ENCODE results near the gene RUSF1. TPM values are rescaled to one million over a fixed set of nuclear protein-coding genes. Genes with fewer than 3 reads are reported as not detected.
"Not testable (repeated sequence)": the region's sequence is repeated elsewhere in the genome, so short reads cannot be mapped to it uniquely, and the experiment has no call there.

The RUSF1 gene
- total RNA-seq, 2 experiments from 2014 or later = 36.8 to 37.9 TPM

DNA sequence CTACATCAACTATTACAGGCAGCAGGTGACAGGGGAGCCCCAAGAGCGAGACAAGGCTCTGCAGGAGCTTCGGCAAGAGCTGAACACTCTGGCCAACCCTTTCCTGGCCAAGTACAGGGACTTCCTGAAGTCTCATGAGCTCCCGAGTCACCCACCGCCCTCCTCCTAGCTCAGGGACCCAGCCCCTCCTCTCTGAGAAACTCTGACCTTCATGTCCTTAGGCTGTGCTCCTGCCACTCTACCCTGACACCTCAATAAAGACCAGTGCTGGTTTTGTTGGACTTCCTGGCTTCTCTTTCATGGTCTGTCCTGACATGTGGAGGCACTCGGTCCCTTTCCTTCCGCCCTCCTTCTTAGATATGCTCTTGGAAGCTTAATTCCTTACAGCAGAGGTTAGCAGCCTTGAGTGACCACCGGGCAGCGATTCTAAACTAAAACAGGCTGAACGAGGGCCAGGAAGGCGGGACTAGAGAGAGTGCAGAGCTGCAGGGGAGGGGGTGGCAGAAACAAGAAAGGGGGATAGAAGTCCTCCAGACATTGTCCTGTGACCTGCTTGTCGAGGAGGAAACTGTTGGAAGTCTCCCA is 20.4 kb upstream of the RUSF1 start:
- DNase-seq = no peak
- Mint-ChIP-seq H3K4me3 (no peak overlapping the region), H3K27me3 (peaks cover 19% of the 10 kb centered on the region), H3K36me3 (ENCODE audit: low read depth) (peaks cover 2% of the 10 kb centered on the region), H3K27ac (no peak overlapping the region), H3K9me3 (no peaks in the 10 kb centered on the region), H3K4me1 (peaks cover 4% of the 10 kb centered on the region)
- CTCF ChIA-PET = no interaction called here
- POLR2A ChIA-PET = no interaction called here

- H3K36me3 Mint-ChIP-seq (ENCODE audit: low read depth) = peaks cover 2% of the 10 kb centered on the region
- H3K9me3 Mint-ChIP-seq = no peaks in the 10 kb centered on the region
- no peak for DNase-seq
- ChIA-PET POLR2A (no interaction called here), CTCF (no interaction called here)
- peaks cover 4% of the 10 kb centered on the region for H3K4me1 Mint-ChIP-seq
- H3K27ac Mint-ChIP-seq = no peak within 1 kb of the TSS
- H3K4me3 Mint-ChIP-seq = no peak within 1 kb of the TSS
- H3K27me3 Mint-ChIP-seq = peaks cover 19% of the 10 kb centered on the region
Measured at GRCh38 chr16:31527734-31528274, 19.6 kb upstream of the RUSF1 start, which contains the start of gene AHSP. Gene AHSP (plus strand): TSS chr16:31527900. CDS start chr16:31528140, 240 bp downstream.

GRCh38 chr16:31525113-31525512 is 16.9 kb upstream of the RUSF1 start:
- DNase-seq = no peak
- H3K4me1 Mint-ChIP-seq = peaks cover 4% of the 10 kb centered on the region
- POLR2A ChIA-PET = no interaction called here
- H3K27ac Mint-ChIP-seq = no peak overlapping the region
- H3K4me3 Mint-ChIP-seq = no peak overlapping the region
- peaks cover 2% of the 10 kb centered on the region for H3K36me3 Mint-ChIP-seq (ENCODE audit: low read depth)
- no peaks in the 10 kb centered on the region for H3K9me3 Mint-ChIP-seq
- peaks cover 16% of the 10 kb centered on the region for H3K27me3 Mint-ChIP-seq
- CTCF ChIA-PET = no interaction called here

GRCh38 chr16:31523768-31524167 is 15.6 kb upstream of the RUSF1 start:
- POLR2A ChIA-PET; H3K27ac Mint-ChIP-seq; H3K4me1 Mint-ChIP-seq; H3K4me3 Mint-ChIP-seq; H3K9me3 Mint-ChIP-seq; DNase-seq; H3K36me3 Mint-ChIP-seq (ENCODE audit: low read depth); H3K27me3 Mint-ChIP-seq; CTCF ChIA-PET: not testable (repeated sequence)

- no peaks in the 10 kb centered on the region for H3K36me3 Mint-ChIP-seq (ENCODE audit: low read depth)
- H3K27ac Mint-ChIP-seq = no peak overlapping the region
Measured at GRCh38 chr16:31522071-31522470, 13.9 kb upstream of the RUSF1 start.

DNA sequence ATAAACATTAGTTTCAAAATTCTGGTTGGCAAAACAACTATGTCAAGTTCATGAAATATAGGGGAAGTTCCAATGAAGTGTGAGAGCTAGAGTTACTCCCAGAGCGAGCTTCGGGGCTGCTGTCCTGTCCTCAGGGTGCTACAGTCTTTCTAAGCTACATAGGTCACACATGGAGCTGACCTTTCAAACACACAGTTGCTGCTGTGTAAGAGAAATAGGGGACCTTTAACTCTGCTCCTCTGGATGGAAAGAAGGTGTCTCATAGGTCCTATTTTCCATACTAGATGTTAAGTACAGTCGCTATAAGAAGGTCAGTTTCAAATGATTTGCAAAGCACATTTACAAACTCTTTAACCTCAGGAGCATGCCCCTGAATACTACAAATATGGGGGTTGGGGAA is 13.2 kb upstream of the RUSF1 start:
- no peak overlapping the region for H3K27ac Mint-ChIP-seq
- ChIA-PET POLR2A (interaction anchor here (0.8 kb wide), 1 partner anchor 13 kb away, joined by 3 read pairs; the partner anchor contains the start of gene RUSF1), CTCF (no interaction called here)
- H3K36me3 Mint-ChIP-seq (ENCODE audit: low read depth) = no peaks in the 10 kb centered on the region
- H3K9me3 Mint-ChIP-seq = peaks cover 3% of the 10 kb centered on the region
- H3K4me3 Mint-ChIP-seq = no peak overlapping the region
- peaks cover 4% of the 10 kb centered on the region for H3K27me3 Mint-ChIP-seq
- H3K4me1 Mint-ChIP-seq = no peaks in the 10 kb centered on the region
- DNase-seq = no peak

More at GRCh38 chr16:31522071-31522470, 13.9 kb upstream of the RUSF1 start:
- ChIA-PET POLR2A (interaction anchor here (0.8 kb wide), 1 partner anchor 14 kb away, joined by 3 read pairs; the partner anchor contains the start of gene RUSF1), CTCF (no interaction called here)
- no peak for DNase-seq
- H3K4me1 Mint-ChIP-seq = no peaks in the 10 kb centered on the region
- no peak overlapping the region for H3K4me3 Mint-ChIP-seq
- no peaks in the 10 kb centered on the region for H3K9me3 Mint-ChIP-seq
- no peaks in the 10 kb centered on the region for H3K27me3 Mint-ChIP-seq

DNA sequence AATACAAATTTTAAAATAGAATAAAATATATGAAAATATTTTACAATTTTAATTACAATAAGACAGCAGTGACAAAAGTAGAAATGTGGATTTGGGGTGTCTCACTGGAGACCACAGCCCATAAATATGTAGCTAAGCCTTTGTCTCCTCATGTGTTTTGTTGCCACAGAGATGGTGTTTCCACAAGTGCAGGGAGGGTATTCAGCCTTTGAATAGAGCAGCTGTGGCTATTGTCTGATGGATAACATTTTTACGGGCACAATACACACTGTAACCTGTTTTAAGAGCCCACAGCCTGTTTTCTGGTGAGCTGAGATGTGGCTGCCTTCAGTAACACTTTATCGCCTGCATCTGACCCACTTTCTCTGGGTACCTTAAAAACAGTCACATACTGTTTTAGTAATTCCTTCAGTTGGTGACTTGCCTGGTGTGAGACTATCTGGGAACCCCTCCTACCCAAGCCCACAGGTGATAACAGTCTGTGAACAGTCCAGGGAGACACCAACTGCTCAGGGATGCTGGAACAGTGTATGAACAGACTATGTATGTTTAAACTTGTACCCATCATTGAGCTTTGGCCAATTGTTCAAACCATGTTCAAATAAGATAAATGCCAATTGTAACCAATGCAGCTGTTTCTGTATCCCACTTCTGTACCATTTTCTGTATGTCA is 11.7 kb upstream of the RUSF1 start:
- ChIA-PET CTCF (no interaction called here), POLR2A (no interaction called here)
- H3K27me3 Mint-ChIP-seq = peaks cover 5% of the 10 kb centered on the region
- H3K4me3 Mint-ChIP-seq = no peak overlapping the region
- peaks cover 3% of the 10 kb centered on the region for H3K9me3 Mint-ChIP-seq
- no peak for DNase-seq
- no peaks in the 10 kb centered on the region for H3K4me1 Mint-ChIP-seq
- H3K27ac Mint-ChIP-seq = no peak overlapping the region
- H3K36me3 Mint-ChIP-seq (ENCODE audit: low read depth) = no peaks in the 10 kb centered on the region

DNA sequence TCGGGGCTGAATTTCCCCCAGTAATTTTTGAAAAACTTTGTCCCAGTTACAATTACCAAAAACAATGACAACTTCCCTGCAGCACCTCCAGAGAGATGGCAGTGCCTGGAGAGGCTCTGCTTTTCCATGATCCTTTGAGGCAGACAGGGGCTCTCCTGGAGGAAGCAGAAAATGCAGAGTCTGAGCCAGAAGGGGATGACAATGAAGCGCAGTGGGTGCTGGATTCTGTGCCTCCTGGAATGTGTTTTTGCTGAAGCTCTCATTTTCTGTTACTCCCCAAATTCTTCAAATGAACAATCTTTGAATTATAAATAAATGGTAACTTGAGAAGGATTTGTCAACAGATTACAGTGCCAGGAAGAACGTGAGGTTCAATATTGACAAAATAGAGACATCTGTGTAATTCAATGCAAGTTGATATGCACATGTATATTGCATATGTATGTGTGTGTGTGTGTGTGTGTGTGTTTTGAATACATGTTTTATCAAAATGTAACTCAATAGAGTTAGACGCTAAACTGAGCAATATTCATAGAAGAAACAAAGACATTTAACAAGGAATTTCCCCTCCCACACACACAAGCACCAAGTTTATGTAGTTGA is 9.7 kb upstream of the RUSF1 start:
- Mint-ChIP-seq H3K4me1 (no peaks in the 10 kb centered on the region), H3K36me3 (ENCODE audit: low read depth) (no peaks in the 10 kb centered on the region), H3K9me3 (peaks cover 3% of the 10 kb centered on the region), H3K27me3 (peaks cover 5% of the 10 kb centered on the region), H3K27ac (no peak overlapping the region), H3K4me3 (no peak overlapping the region)
- CTCF ChIA-PET = no interaction called here
- DNase-seq = no peak
- POLR2A ChIA-PET = no interaction called here

DNA sequence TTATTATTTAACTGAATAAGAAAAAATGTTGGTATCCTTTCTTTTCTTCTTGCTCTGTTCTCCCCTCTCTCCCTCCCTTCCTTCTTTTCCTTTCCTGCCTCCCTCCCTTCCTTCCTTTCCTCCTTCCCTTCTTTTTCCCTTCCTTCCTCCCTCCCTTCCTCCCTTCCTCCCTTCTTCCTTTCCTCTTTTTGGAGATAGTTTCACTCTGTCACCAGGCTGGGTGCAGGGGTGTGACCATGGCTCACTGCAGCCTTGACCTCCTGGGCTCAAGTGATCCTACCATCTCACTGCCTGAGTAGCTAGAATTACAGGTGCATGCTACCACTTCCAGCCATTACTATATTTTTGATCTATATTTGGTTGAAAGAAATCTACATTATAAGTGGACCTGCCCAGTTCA is 5.7 kb upstream of the RUSF1 start:
- H3K9me3 Mint-ChIP-seq = peaks cover 7% of the 10 kb centered on the region
- CTCF ChIA-PET = interaction anchor here (0.7 kb wide), 1 partner anchor 53 kb away, joined by 3 read pairs; no protein-coding TSS in a partner anchor
- POLR2A ChIA-PET = no interaction called here
- no peak for DNase-seq
- H3K27ac Mint-ChIP-seq = no peak overlapping the region
- H3K4me3 Mint-ChIP-seq = no peak overlapping the region
- H3K36me3 Mint-ChIP-seq (ENCODE audit: low read depth) = peaks cover 4% of the 10 kb centered on the region
- H3K4me1 Mint-ChIP-seq = peaks cover 8% of the 10 kb centered on the region
- peaks cover 5% of the 10 kb centered on the region for H3K27me3 Mint-ChIP-seq

- peaks cover 7% of the 10 kb centered on the region for H3K36me3 Mint-ChIP-seq (ENCODE audit: low read depth)
- ChIA-PET POLR2A (no interaction called here), CTCF (no interaction called here)
- no peak overlapping the region for H3K4me3 Mint-ChIP-seq
- H3K4me1 Mint-ChIP-seq = peaks cover 14% of the 10 kb centered on the region
- peaks cover 5% of the 10 kb centered on the region for H3K27me3 Mint-ChIP-seq
- H3K9me3 Mint-ChIP-seq = peaks cover 7% of the 10 kb centered on the region
- DNase-seq = no peak
- H3K27ac Mint-ChIP-seq = no peak overlapping the region
Measured at GRCh38 chr16:31513126-31513525, 4.9 kb upstream of the RUSF1 start.

- Mint-ChIP-seq H3K27me3 (no peaks in the 10 kb centered on the region), H3K27ac (peak overlapping the region; percentile 91), H3K4me3 (peak overlapping the region; percentile 91), H3K4me1 (peaks cover 45% of the 10 kb centered on the region), H3K36me3 (ENCODE audit: low read depth) (peaks cover 18% of the 10 kb centered on the region), H3K9me3 (peaks cover 4% of the 10 kb centered on the region)
- ChIA-PET CTCF (interaction anchor here (1.1 to 2.6 kb wide), 2 partner anchors 48 to 204 kb away, joined by 5 to 6 read pairs; a partner anchor contains a TSS), POLR2A (interaction anchor here (1.0 to 4.0 kb wide), 13 partner anchors 12 to 369 kb away, joined by 3 to 31 read pairs (median 6); partner anchors contain the start of genes ARMC5 and ZNF267)
- no peak for DNase-seq
Measured at GRCh38 chr16:31508706-31509195, 560 bp upstream of the RUSF1 start.

- Mint-ChIP-seq H3K9me3 (peaks cover under 1% of the 10 kb centered on the region), H3K27ac (peak overlapping the region; percentile 91), H3K4me3 (peak overlapping the region; percentile 91), H3K27me3 (no peaks in the 10 kb centered on the region), H3K4me1 (peaks cover 45% of the 10 kb centered on the region), H3K36me3 (ENCODE audit: low read depth) (peaks cover 24% of the 10 kb centered on the region)
- no peak for DNase-seq
- ChIA-PET CTCF (interaction anchor here (1.3 to 2.6 kb wide), 4 partner anchors 47 to 365 kb away, joined by 4 to 12 read pairs (median 6); no protein-coding TSS in a partner anchor), POLR2A (interaction anchor here (1.0 to 4.0 kb wide), 14 partner anchors 10 to 370 kb away, joined by 3 to 31 read pairs (median 6); partner anchors contain the start of genes ARMC5 and ZNF267)
Measured at GRCh38 chr16:31507617-31507928, 618 bp downstream of the RUSF1 start.

GRCh38 chr16:31505483-31505882 is 2.7 kb downstream of the RUSF1 start:
- peaks cover 45% of the 10 kb centered on the region for H3K4me1 Mint-ChIP-seq
- H3K27me3 Mint-ChIP-seq = no peaks in the 10 kb centered on the region
- CTCF ChIA-PET = no interaction called here
- no peaks in the 10 kb centered on the region for H3K9me3 Mint-ChIP-seq
- POLR2A ChIA-PET = interaction anchor here (1.2 kb wide), 1 partner anchor 207 kb away, joined by 3 read pairs; a partner anchor contains a TSS
- DNase-seq = peak; percentile 23
- no peak overlapping the region for H3K4me3 Mint-ChIP-seq
- H3K36me3 Mint-ChIP-seq (ENCODE audit: low read depth) = peaks cover 24% of the 10 kb centered on the region
- peak overlapping the region; percentile 64 for H3K27ac Mint-ChIP-seq

Data from activated CD4-positive, alpha-beta memory T cell treated with anti-CD3 and anti-CD28 coated beads, Interleukin-2, amount 10 ng/mL, durations not matched to agents 7 days and 5 days (primary cell).